HepG2 (cell line): ENCODE results near the gene IGSF21. TPM values are rescaled to one million over a fixed set of nuclear protein-coding genes. Genes with fewer than 3 reads are reported as not detected.
A peak's percentile ranks its signal among the peaks of the same experiment; 100 is the strongest.

ENCODE experiments used
- ATAC-seq: fragments of 200-7000 bp; cut with Tn5 transposase; 3 replicates; pipeline ENCODE4 v1.9.1; 2020; ENCODE audit warnings: mild to moderate bottlenecking, moderate library complexity
- BruUV-seq: library from RNA; stranded (reverse); fragments of 400-500 nt; replicated peaks from 2 replicates; lab custom pipeline; 2021; lab: Mats Ljungman, UMichigan
- CTCF ChIA-PET: fragments of 300-600 bp; formaldehyde crosslinking; extraction: SDS; loops from one replicate; lab custom pipeline; 2021; ENCODE audit warnings: low total read pairs, inconsistent platforms, low intra/inter-chr PET ratio; lab: Yijun Ruan, JAX
- POLR2A ChIA-PET: fragments of 350-600 bp; sonication (Branson Sonifier 250); formaldehyde crosslinking; loops from one replicate; lab custom pipeline; 2020; ENCODE audit warnings: antibody characterized with exemption, inconsistent platforms; lab: Yijun Ruan, JAX
- DNase-seq: peaks from one replicate; pipeline ENCODE4 v3.0.0-alpha.2; 2015; ENCODE audit warnings: low spot score
- FAIRE-seq: peaks from 3 replicates; lab custom pipeline; 2011; peaks lifted over from hg19 to GRCh38; lab: Jason Lieb, UNC
- H2AFZ ChIP-seq: one replicate; pipeline ENCODE4 v1.6.1; 2011; ENCODE audit warnings: low read length, inconsistent platforms
- H3K27ac ChIP-seq: fragments of 300-600 bp; 3 replicates; pipeline ENCODE4 v1.8.0; 2011; ENCODE audit warnings: mixed run types, mild to moderate bottlenecking, mixed read lengths, low read length, inconsistent platforms; ENCODE audit not compliant: insufficient read depth; ENCODE audit errors: extremely low read length
- H3K27me3 ChIP-seq, 2 experiments: fragments of 200-600 bp in 1 of 2; 2 replicates in 1 of 2; 3 replicates in 1 of 2; pipeline versions ENCODE4 v1.6.0 to v1.8.0; 2011; ENCODE audit warnings: low read length in 2 of 2, mild to moderate bottlenecking in 2 of 2, moderate library complexity in 2 of 2, inconsistent platforms in 1 of 2; ENCODE audit not compliant: insufficient read depth in 2 of 2, control insufficient read depth in 1 of 2
- H3K36me3 ChIP-seq, 2 experiments: fragments of 200-600 bp in 1 of 2; replicated peaks in 1 of 2; 2 replicates in 1 of 2; 3 replicates in 1 of 2; pipeline versions ENCODE4 v1.5.1 to v1.8.0; 2011; ENCODE audit warnings: low read length in 2 of 2, inconsistent platforms in 1 of 2; ENCODE audit not compliant: insufficient read depth in 2 of 2, control insufficient read depth in 1 of 2
- H3K4me1 ChIP-seq: 2 replicates; pipeline ENCODE4 v1.5.1; 2012; ENCODE audit warnings: low read length, inconsistent platforms; ENCODE audit not compliant: insufficient read depth
- H3K4me2 ChIP-seq: 2 replicates; pipeline ENCODE4 v1.6.0; 2011; ENCODE audit warnings: low read depth, low read length, inconsistent platforms
- H3K4me3 ChIP-seq, 3 experiments: fragments of 200-600 bp in 1 of 3; sonication (generic), shearing (Covaris generic) in 1 of 3; replicated peaks in 1 of 3; 2 replicates each; pipeline ENCODE4 v1.5.1; 2011 to 2016; ENCODE audit warnings: low read length in 3 of 3, inconsistent platforms in 2 of 3, low read depth in 2 of 3, mild to moderate bottlenecking in 2 of 3, control low read depth in 1 of 3, mixed read lengths in 1 of 3; ENCODE audit not compliant: insufficient read depth in 1 of 3
- H3K79me2 ChIP-seq: one replicate; pipeline ENCODE4 v1.6.1; 2011; ENCODE audit warnings: low read length, inconsistent platforms; ENCODE audit not compliant: insufficient read depth
- H3K9ac ChIP-seq: 2 replicates; pipeline ENCODE4 v1.6.0; 2011; ENCODE audit warnings: mild to moderate bottlenecking, low read depth, low read length, inconsistent platforms; ENCODE audit not compliant: insufficient read depth
- H3K9me3 ChIP-seq: 2 replicates; pipeline ENCODE4 v1.5.1; 2012; ENCODE audit warnings: mild to moderate bottlenecking, low read length
- H4K20me1 ChIP-seq: 2 replicates; pipeline ENCODE4 v1.6.0; 2011; ENCODE audit warnings: inconsistent platforms, mild to moderate bottlenecking, low read length, moderate library complexity; ENCODE audit not compliant: insufficient read depth
- CBFB ChIP-seq: sonication (generic); formaldehyde crosslinking; IDR thresholded peaks from 2 replicates; pipeline ENCODE4 v1.4.0; 2020; ENCODE audit warnings: missing genetic modification reagents
- CC2D1A ChIP-seq: sonication (generic); formaldehyde crosslinking; IDR thresholded peaks from 2 replicates; pipeline ENCODE4 v1.8.1; 2023; ENCODE audit warnings: mild to moderate bottlenecking, missing genetic modification reagents
- FOXK1 ChIP-seq: sonication (generic); formaldehyde crosslinking; IDR thresholded peaks from 2 replicates; pipeline ENCODE4 v1.4.0; 2020; ENCODE audit warnings: low read depth, missing genetic modification reagents, borderline replicate concordance
- MATR3 ChIP-seq: sonication (generic); formaldehyde crosslinking; IDR thresholded peaks from 2 replicates; pipeline ENCODE4 v1.4.0; 2020; ENCODE audit warnings: missing genetic modification reagents
- MTF1 ChIP-seq: sonication (generic); formaldehyde crosslinking; IDR thresholded peaks from 2 replicates; pipeline ENCODE4 v1.5.0; 2020; ENCODE audit warnings: missing genetic modification reagents
- REPIN1 ChIP-seq: sonication (generic); formaldehyde crosslinking; IDR thresholded peaks from 2 replicates; pipeline ENCODE4 v1.8.0; 2022; ENCODE audit warnings: missing genetic modification reagents, low read depth, mild to moderate bottlenecking, borderline replicate concordance
- STAG1 ChIP-seq: sonication (generic); formaldehyde crosslinking; IDR thresholded peaks from 2 replicates; pipeline ENCODE4 v1.4.0; 2020; ENCODE audit warnings: missing genetic modification reagents
- ZNF772 ChIP-seq: sonication (generic); formaldehyde crosslinking; IDR thresholded peaks from 2 replicates; pipeline ENCODE4 v1.5.0; 2020; ENCODE audit warnings: mild to moderate bottlenecking, missing genetic modification reagents
- ZSCAN12 ChIP-seq: sonication (generic); formaldehyde crosslinking; IDR thresholded peaks from 2 replicates; pipeline ENCODE4 v1.9.0; 2021; ENCODE audit warnings: mild to moderate bottlenecking, missing genetic modification reagents
- WGBS: methylation state at CpG from one replicate; pipeline ENCODE4 v1.1.6; 2017; ENCODE audit warnings: low lambda C conversion rate; 5-methylcytosine and 5-hydroxymethylcytosine counted together
- in situ Hi-C: cut with HindIII; loops from 2 replicates; pipeline ENCODE4 v1.10.0; 2017; ENCODE audit warnings: low pct_unique_long_range_greater_than_20kb; ENCODE audit not compliant: extremely low pct_ligation_motif_present
- intact Hi-C: fragments of 100-400 bp; cut with micrococcal nuclease; formaldehyde crosslinking; loops from one replicate; pipeline ENCODE4 v1.10.0; 2022; ENCODE audit not compliant: unreplicated experiment
- polyA plus RNA-seq, 8 experiments: library from polyadenylated mRNA; depleted of rRNA in 3 of 8; stranded (reverse) in 7 of 8; unstranded in 1 of 8; fragments of >200 nt; fragmentation: Illumina TruSeq in 4 of 8; extraction: Trizol in 4 of 8; gene quantifications; 2 replicates each; pipeline versions ENCODE4 v1.2.1 to v1.2.3, GENCODE V29; 2011 to 2016; ENCODE audit warnings: low read depth in 4 of 8, missing spikeins in 1 of 8, mixed read lengths in 1 of 8; ENCODE audit not compliant: insufficient read depth in 1 of 8
- total RNA-seq, 5 experiments: library from RNA; depleted of rRNA; stranded (reverse); fragments of >200 nt; fragmentation: Illumina TruSeq; extraction: Trizol; gene quantifications; 2 replicates each; pipeline ENCODE4 v1.2.3, GENCODE V29; 2016; ENCODE audit warnings: low read depth in 1 of 5
- TF ChIP-seq, protein P1 (sequence below): sonication (generic); formaldehyde crosslinking; IDR thresholded peaks from 2 replicates; pipeline ENCODE4 v1.5.0; 2020; ENCODE audit warnings: missing genetic modification reagents, mild to moderate bottlenecking, borderline replicate concordance
- TF ChIP-seq, protein P2 (sequence below): sonication (generic); formaldehyde crosslinking; IDR thresholded peaks from 2 replicates; pipeline ENCODE4 v1.5.0; 2020; ENCODE audit warnings: mild to moderate bottlenecking, missing genetic modification reagents
- TF ChIP-seq, protein P3 (sequence below): IDR thresholded peaks from 2 replicates; pipeline ENCODE4 v1.6.1; 2012; ENCODE audit warnings: inconsistent platforms
- TF ChIP-seq, protein P4 (sequence below): IDR thresholded peaks from 2 replicates; pipeline ENCODE4 v1.6.1; 2012; ENCODE audit warnings: low read depth, low read length, improper control_type of control experiment
- TF ChIP-seq, protein P5 (sequence below): sonication (generic); formaldehyde crosslinking; IDR thresholded peaks from 2 replicates; pipeline ENCODE4 v1.5.0; 2020; ENCODE audit warnings: mild to moderate bottlenecking, missing genetic modification reagents, moderate library complexity

Gene IGSF21
- total and polyA plus RNA-seq, 2 of the 13 experiments (the other 11 are each of a cell fraction or from before 2014, with no cell fraction given), result not detected

DNA sequence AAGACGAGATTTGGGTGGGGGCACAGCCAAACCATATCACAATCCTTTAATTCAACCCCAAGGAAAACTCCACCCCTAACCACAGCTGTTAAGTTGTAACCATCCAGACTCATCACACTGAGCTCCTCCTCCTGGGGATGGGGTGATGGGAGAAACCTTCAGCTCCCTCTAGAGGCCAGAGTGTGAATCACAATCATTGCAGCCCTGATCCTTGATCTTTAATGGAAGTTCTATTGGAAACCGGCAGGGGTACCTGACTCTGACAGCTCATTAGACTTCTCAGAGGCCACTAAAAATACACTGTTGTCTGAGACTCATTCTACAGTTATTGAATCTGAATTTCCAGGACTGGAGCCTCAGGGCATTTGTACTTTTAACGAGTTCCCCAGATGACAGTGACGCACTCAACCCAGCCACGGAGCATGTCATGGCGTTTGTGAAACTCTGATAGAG, 127.2 kb downstream of the IGSF21 start:
- no peak overlapping the region for H3K4me3 ChIP-seq
- BruUV-seq, result no TSS peak
- CTCF ChIA-PET, result no interaction called here
- no peaks in the 10 kb centered on the region for H3K36me3 ChIP-seq
- no peaks in the 10 kb centered on the region for H3K79me2 ChIP-seq
- DNase-seq, result peak; percentile 51
- FAIRE-seq, result peak; percentile 58
- TF ChIP-seq, protein P1, sequence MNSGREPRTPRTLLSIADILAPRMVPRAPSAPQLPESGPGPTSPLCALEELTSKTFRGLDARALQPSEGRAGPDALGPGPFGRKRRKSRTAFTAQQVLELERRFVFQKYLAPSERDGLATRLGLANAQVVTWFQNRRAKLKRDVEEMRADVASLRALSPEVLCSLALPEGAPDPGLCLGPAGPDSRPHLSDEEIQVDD (CRISPR knock-in tag), result no peak
- TF ChIP-seq, protein P2, sequence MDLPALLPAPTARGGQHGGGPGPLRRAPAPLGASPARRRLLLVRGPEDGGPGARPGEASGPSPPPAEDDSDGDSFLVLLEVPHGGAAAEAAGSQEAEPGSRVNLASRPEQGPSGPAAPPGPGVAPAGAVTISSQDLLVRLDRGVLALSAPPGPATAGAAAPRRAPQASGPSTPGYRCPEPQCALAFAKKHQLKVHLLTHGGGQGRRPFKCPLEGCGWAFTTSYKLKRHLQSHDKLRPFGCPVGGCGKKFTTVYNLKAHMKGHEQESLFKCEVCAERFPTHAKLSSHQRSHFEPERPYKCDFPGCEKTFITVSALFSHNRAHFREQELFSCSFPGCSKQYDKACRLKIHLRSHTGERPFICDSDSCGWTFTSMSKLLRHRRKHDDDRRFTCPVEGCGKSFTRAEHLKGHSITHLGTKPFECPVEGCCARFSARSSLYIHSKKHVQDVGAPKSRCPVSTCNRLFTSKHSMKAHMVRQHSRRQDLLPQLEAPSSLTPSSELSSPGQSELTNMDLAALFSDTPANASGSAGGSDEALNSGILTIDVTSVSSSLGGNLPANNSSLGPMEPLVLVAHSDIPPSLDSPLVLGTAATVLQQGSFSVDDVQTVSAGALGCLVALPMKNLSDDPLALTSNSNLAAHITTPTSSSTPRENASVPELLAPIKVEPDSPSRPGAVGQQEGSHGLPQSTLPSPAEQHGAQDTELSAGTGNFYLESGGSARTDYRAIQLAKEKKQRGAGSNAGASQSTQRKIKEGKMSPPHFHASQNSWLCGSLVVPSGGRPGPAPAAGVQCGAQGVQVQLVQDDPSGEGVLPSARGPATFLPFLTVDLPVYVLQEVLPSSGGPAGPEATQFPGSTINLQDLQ (CRISPR knock-in tag), result no peak
- TF ChIP-seq ZSCAN12 (CRISPR knock-in tag), result no peak
- TF ChIP-seq CC2D1A (CRISPR knock-in tag), result no peak
- TF ChIP-seq MATR3, result no peak
- peak; percentile 25; the same call in 1 of the 2 replicates for TF ChIP-seq STAG1
- TF ChIP-seq FOXK1 (CRISPR knock-in tag), result no peak
- no peak for TF ChIP-seq ZNF772 (CRISPR knock-in tag)
- TF ChIP-seq CBFB, result no peak
- TF ChIP-seq, protein P3, sequence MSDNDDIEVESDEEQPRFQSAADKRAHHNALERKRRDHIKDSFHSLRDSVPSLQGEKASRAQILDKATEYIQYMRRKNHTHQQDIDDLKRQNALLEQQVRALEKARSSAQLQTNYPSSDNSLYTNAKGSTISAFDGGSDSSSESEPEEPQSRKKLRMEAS, result no peak
- TF ChIP-seq, protein P4, sequence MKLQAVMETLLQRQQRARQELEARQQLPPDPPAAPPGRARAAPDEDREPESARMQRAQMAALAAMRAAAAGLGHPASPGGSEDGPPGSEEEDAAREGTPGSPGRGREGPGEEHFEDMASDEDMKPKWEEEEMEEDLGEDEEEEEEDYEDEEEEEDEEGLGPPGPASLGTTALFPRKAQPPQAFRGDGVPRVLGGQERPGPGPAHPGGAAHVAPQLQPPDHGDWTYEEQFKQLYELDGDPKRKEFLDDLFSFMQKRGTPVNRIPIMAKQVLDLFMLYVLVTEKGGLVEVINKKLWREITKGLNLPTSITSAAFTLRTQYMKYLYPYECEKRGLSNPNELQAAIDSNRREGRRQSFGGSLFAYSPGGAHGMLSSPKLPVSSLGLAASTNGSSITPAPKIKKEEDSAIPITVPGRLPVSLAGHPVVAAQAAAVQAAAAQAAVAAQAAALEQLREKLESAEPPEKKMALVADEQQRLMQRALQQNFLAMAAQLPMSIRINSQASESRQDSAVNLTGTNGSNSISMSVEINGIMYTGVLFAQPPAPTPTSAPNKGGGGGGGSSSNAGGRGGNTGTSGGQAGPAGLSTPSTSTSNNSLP, result peak; percentile 47; the same call in 1 of the 2 replicates
- no peak for TF ChIP-seq REPIN1 (CRISPR knock-in tag)
- no peak for TF ChIP-seq MTF1 (CRISPR knock-in tag)
- TF ChIP-seq, protein P5, sequence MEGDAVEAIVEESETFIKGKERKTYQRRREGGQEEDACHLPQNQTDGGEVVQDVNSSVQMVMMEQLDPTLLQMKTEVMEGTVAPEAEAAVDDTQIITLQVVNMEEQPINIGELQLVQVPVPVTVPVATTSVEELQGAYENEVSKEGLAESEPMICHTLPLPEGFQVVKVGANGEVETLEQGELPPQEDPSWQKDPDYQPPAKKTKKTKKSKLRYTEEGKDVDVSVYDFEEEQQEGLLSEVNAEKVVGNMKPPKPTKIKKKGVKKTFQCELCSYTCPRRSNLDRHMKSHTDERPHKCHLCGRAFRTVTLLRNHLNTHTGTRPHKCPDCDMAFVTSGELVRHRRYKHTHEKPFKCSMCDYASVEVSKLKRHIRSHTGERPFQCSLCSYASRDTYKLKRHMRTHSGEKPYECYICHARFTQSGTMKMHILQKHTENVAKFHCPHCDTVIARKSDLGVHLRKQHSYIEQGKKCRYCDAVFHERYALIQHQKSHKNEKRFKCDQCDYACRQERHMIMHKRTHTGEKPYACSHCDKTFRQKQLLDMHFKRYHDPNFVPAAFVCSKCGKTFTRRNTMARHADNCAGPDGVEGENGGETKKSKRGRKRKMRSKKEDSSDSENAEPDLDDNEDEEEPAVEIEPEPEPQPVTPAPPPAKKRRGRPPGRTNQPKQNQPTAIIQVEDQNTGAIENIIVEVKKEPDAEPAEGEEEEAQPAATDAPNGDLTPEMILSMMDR (CRISPR knock-in tag), result peak; percentile 62
- no peak overlapping the region for H3K27ac ChIP-seq
- peaks cover 21% of the 10 kb centered on the region for H3K9me3 ChIP-seq
- H3K4me2 ChIP-seq, result no peak overlapping the region
- in situ Hi-C loops (no loop called here), intact Hi-C loops (no loop called here)
- no peak overlapping the region for H2AFZ ChIP-seq
- POLR2A ChIA-PET, result no interaction called here
- WGBS, result 61% methylated on average over 6 of the region's 6 CpGs
- no peaks in the 10 kb centered on the region for H4K20me1 ChIP-seq
- H3K4me1 ChIP-seq, result no peaks in the 10 kb centered on the region
- H3K9ac ChIP-seq, result no peak overlapping the region
- H3K27me3 ChIP-seq, result peaks cover 0 to 1% of the 10 kb centered on the region in 2 experiments; a peak in 1 of 5 replicates
- ATAC-seq, result peak; percentile 64; the same call in 2 of the 3 replicates
